Thyroid gland (tissue), 4 donors: ENCODE measurements around the gene EPHB3.

Experiments used
- POLR2A ChIP-seq, 2 donors: fragments of 450-650 bp; IDR thresholded peaks; one replicate each; pipeline ENCODE4 v1.6.1; 2017; ENCODE audit warnings: antibody characterized with exemption in 2 of 2, mild to moderate bottlenecking in 2 of 2, moderate library complexity in 1 of 2
- TF ChIP-seq, protein P1 (sequence below), 6 experiments: fragments of 200-600 bp in 3 of 6; fragments of 450-650 bp in 3 of 6; sonication (generic) in 3 of 6; IDR thresholded peaks; one replicate each; pipeline ENCODE4 v1.5.1; 2016 to 2019; ENCODE audit warnings: antibody characterized with exemption in 6 of 6, mild to moderate bottlenecking in 2 of 6, inconsistent platforms in 1 of 6, moderate library complexity in 1 of 6

DNA sequence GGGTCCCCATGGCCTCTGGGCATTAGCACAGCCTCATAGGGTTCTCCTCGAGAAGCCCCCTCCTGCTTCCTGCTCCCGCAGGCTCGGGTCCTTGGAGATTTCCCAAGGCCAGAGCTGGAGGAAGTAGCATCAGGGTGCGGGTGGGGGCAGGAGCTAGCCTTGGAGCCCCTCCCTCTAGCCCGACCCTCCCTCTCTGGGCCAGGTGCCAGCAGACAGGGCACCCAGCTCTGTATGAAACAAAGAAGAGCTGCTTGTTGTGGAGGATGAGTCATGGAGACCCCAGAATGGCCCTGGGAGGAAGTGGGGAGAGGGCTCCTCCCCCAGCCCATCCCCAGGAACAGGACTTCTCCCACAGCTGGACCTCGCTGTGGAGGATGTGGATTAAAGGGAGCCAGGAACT is 29.2 kb downstream of the EPHB3 start:
- no peak for TF ChIP-seq POLR2A (IDR thresholded peaks at IDR 0.05)
- TF ChIP-seq, protein P1, sequence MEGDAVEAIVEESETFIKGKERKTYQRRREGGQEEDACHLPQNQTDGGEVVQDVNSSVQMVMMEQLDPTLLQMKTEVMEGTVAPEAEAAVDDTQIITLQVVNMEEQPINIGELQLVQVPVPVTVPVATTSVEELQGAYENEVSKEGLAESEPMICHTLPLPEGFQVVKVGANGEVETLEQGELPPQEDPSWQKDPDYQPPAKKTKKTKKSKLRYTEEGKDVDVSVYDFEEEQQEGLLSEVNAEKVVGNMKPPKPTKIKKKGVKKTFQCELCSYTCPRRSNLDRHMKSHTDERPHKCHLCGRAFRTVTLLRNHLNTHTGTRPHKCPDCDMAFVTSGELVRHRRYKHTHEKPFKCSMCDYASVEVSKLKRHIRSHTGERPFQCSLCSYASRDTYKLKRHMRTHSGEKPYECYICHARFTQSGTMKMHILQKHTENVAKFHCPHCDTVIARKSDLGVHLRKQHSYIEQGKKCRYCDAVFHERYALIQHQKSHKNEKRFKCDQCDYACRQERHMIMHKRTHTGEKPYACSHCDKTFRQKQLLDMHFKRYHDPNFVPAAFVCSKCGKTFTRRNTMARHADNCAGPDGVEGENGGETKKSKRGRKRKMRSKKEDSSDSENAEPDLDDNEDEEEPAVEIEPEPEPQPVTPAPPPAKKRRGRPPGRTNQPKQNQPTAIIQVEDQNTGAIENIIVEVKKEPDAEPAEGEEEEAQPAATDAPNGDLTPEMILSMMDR (IDR thresholded peaks at IDR 0.05): no peak
